Left lung (tissue), 10 donors: ENCODE data around the gene TBC1D24. TPM values are rescaled to one million over a fixed set of nuclear protein-coding genes. Genes with fewer than 3 reads are reported as not detected.

ENCODE experiments used
- ATAC-seq: fragments of 200-7000 bp; cut with Tn5 transposase; one replicate; pipeline ENCODE4 v1.9.1; 2020; ENCODE audit warnings: moderate library complexity
- DNase-seq, 4 donors: peaks; one replicate each; pipeline ENCODE4 v3.0.0-alpha.2; 2013 to 2020
- H3K27ac ChIP-seq, 2 donors: fragments of 200-600 bp; sonication (generic) in 1 of 2; one replicate each; pipeline versions ENCODE4 v1.5.0 to v1.8.0; 2020 to 2021
- H3K27me3 ChIP-seq, 2 donors: fragments of 200-600 bp; sonication (generic) in 1 of 2; one replicate each; pipeline versions ENCODE4 v1.5.0 to v1.8.0; 2020 to 2021
- H3K36me3 ChIP-seq, 2 donors: fragments of 200-600 bp; sonication (generic) in 1 of 2; one replicate each; pipeline versions ENCODE4 v1.5.0 to v1.8.0; 2020 to 2021
- H3K4me1 ChIP-seq, 2 donors: fragments of 200-600 bp; one replicate each; pipeline ENCODE4 v1.8.0; 2021
- H3K4me3 ChIP-seq, 2 donors: fragments of 200-600 bp; sonication (generic) in 1 of 2; one replicate each; pipeline versions ENCODE4 v1.5.0 to v1.8.0; 2020 to 2021; ENCODE audit warnings: mild to moderate bottlenecking in 1 of 2
- H3K9me3 ChIP-seq, 2 donors: fragments of 200-600 bp; sonication (generic) in 1 of 2; one replicate each; pipeline versions ENCODE4 v1.5.0 to v1.8.0; 2020 to 2021
- intact Hi-C, 2 donors: fragments of 100-400 bp; cut with DNase I; formaldehyde crosslinking; loops; one replicate each; pipeline versions ENCODE4 v1.11.2 to v1.14.2; 2022
- polyA plus RNA-seq, 6 donors: library from polyadenylated mRNA; unstranded; fragments of 120-200 nt; gene quantifications; one replicate each; pipeline ENCODE4 v1.2.1, GENCODE V29; 2013; ENCODE audit not compliant: insufficient read length in 6 of 6
- total RNA-seq, 2 donors: library from RNA; stranded (reverse); fragmentation: NEBNext Ultra II Directional; extraction: Animal tissue kit (Norgen Biotek cat#: 25700); gene quantifications; one replicate each; pipeline ENCODE4 v1.2.1, GENCODE V29; 2021
- TF ChIP-seq, protein P1 (sequence below), 2 donors: fragments of 200-600 bp; sonication (generic) in 1 of 2; IDR thresholded peaks; one replicate each; pipeline versions ENCODE4 v1.5.0 to v1.8.0; 2021; ENCODE audit warnings: antibody characterized with exemption in 2 of 2
- donor health status: DM: no; HTN: yes; CAD: no.
- donor health status: DM: no; HTN: no; CAD: no.

TBC1D24 gene
- total and polyA plus RNA-seq, 8 donors = 14.2 to 41.4 (median 17.9) TPM

DNA sequence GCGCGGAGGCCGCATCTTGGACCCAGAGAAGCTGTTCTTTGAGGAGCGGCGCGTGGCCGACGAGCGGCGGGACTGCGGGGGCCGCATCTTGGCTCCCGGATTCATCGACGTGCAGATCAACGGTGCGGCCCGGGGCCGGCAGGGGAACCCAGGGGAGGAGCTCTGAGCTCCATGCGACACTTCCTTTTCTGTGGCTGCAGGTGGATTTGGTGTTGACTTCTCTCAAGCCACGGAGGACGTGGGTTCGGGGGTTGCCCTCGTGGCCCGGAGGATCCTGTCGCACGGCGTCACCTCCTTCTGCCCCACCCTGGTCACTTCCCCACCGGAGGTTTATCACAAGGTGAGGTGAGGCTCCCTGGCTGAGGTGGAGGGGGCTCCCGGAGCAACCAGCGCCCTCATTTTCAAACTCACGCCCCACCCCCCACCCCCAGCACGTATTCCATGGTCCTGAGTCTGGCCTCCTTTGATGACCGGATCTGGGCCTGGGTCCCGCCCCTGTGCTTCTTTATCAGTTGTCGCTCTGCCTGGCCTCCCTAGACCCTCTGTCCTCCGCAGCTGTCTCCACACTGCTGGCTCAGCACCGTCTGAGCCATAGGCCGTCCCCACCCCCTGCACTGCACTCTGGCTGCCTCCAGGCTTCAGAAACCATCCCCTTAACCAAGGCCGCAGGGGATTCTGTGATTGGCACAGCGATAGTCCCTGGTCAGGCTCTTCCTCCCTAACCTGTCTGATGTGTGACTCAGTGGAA lies 46.0 kb downstream of the TBC1D24 start:
- intact Hi-C loops = no loop called here
- Histone ChIP-seq H3K4me3 (peak overlapping the region; percentile 49 to 68), H3K36me3 (peaks cover 0 to 67% of the 10 kb centered on the region in 2 donors), H3K4me1 (peaks cover 37 to 78% of the 10 kb centered on the region in 2 donors), H3K27ac (peak overlapping the region; percentile 79 to 99), H3K27me3 (no peaks in the 10 kb centered on the region), H3K9me3 (no peaks in the 10 kb centered on the region)
- DNase-seq (peak in 1 of 4 donors; percentile 89), ATAC-seq (peak; percentile 9)
- TF ChIP-seq, protein P1, sequence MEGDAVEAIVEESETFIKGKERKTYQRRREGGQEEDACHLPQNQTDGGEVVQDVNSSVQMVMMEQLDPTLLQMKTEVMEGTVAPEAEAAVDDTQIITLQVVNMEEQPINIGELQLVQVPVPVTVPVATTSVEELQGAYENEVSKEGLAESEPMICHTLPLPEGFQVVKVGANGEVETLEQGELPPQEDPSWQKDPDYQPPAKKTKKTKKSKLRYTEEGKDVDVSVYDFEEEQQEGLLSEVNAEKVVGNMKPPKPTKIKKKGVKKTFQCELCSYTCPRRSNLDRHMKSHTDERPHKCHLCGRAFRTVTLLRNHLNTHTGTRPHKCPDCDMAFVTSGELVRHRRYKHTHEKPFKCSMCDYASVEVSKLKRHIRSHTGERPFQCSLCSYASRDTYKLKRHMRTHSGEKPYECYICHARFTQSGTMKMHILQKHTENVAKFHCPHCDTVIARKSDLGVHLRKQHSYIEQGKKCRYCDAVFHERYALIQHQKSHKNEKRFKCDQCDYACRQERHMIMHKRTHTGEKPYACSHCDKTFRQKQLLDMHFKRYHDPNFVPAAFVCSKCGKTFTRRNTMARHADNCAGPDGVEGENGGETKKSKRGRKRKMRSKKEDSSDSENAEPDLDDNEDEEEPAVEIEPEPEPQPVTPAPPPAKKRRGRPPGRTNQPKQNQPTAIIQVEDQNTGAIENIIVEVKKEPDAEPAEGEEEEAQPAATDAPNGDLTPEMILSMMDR (IDR thresholded peaks at IDR 0.05) = no peak

DNA sequence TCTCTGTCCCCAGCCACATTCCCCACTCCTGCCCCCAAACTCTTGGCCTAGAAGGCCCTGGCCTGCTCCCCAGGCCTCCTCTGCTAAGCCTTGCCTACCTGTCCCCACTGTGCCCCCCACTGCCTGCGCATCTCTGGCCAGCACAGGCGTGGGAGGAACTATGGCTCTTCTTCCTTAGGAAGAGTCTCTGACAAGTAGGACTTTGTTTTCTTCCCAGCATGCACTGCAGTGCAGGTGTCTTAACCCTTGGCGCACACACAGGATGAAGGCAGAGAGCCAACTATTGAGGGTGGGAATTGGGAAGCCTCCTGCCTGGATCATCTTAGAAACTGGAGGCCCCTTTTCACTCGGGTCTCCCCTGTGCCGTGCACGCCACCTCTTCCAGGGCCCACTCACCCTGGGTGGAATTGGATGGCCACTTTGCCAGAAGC lies 48.9 kb downstream of the TBC1D24 start:
- Histone ChIP-seq H3K27ac (no peak overlapping the region), H3K27me3 (no peaks in the 10 kb centered on the region), H3K4me3 (no peak overlapping the region), H3K9me3 (no peaks in the 10 kb centered on the region), H3K4me1 (peaks cover 12 to 54% of the 10 kb centered on the region in 2 donors), H3K36me3 (peaks cover 0 to 86% of the 10 kb centered on the region in 2 donors)
- ATAC-seq (no peak), DNase-seq (peak in 1 of 4 donors; percentile 31)
- intact Hi-C loops = no loop called here
- TF ChIP-seq, protein P1 (IDR thresholded peaks at IDR 0.05) = no peak

DNA sequence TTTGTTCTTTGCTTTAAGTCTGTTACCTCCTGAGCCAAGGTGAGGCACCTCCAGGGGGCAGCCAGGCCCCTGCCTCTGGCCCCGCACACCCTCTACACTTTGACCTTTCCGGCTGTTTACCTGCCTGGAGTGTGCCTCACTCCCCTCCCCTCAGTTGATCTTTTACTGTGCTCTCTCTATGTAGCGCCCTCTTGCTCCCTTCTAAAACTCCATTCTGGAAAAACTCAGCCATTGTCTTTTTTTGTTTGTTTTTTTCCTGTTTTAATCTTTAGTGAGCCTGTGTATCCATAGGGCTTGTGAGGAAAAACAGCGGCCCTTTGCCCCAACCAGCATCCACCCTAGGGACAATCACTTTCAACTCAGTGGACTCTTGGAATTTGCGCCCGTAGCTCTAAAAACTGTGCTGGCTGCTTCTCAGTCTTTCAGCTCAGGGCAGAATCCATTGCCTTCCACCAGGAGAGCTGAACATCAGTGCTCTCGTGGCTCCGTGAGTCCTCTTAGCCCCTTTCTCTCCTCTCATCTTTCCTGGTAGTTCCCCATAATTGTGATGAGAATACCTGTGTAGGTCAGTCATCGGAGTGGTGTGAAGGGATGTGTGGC lies 49.5 kb downstream of the TBC1D24 start:
- H3K27ac ChIP-seq = no peak overlapping the region

DNA sequence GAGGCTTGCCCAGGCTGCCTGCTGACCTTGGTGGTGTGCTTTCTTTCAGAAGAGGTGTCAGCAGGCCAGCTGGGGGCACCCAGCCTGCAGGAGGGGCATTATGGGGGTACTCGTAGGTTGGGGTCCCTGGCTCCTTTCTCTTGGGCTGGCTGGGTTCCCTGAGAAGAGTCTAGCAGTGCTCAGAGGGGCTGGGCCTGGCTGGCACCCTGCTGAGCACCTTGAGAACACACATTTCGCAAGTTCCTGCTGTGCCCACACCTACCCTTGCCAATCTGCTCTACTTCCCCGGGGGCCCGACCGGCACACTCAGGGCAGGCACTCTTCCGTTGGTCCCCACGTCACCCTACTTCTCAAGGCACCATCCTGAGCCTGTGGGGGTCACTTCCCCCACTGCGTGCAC lies 51.2 kb downstream of the TBC1D24 start:
- ATAC-seq (peak; percentile 66), DNase-seq (peak in 1 of 4 donors; percentile 73)
- Histone ChIP-seq H3K4me1 (peaks cover 3 to 47% of the 10 kb centered on the region in 2 donors), H3K27me3 (no peaks in the 10 kb centered on the region), H3K9me3 (no peaks in the 10 kb centered on the region), H3K36me3 (peaks cover 0 to 96% of the 10 kb centered on the region in 2 donors), H3K27ac (peak overlapping the region in 1 of 2 donors; percentile 66), H3K4me3 (no peak overlapping the region)
- intact Hi-C loops = no loop called here
- TF ChIP-seq, protein P1 (IDR thresholded peaks at IDR 0.05) = no peak

More for the DNA sequence above, 49.5 kb downstream of the TBC1D24 start:
- intact Hi-C loops = no loop called here
- peaks cover 8 to 48% of the 10 kb centered on the region in 2 donors for H3K4me1 ChIP-seq
- TF ChIP-seq, protein P1 (IDR thresholded peaks at IDR 0.05) = no peak
- no peak overlapping the region for H3K4me3 ChIP-seq
- H3K27me3 ChIP-seq = no peaks in the 10 kb centered on the region
- DNase-seq (peak in 1 of 4 donors; percentile 13), ATAC-seq (no peak)
- H3K9me3 ChIP-seq = no peaks in the 10 kb centered on the region
- H3K36me3 ChIP-seq = peaks cover 0 to 86% of the 10 kb centered on the region in 2 donors
